Esophagus squamous epithelium (tissue), 5 donors: ENCODE results near the gene TRIP10. TPM values are rescaled to one million over a fixed set of nuclear protein-coding genes. Genes with fewer than 3 reads are reported as not detected.
A peak's percentile ranks its signal among the peaks of the same experiment; 100 is the strongest.
"Not testable (repeated sequence)": the region's sequence is repeated elsewhere in the genome, so short reads cannot be mapped to it uniquely, and the experiment has no call there.

ENCODE experiments used
- DNase-seq: peaks from one replicate; lab custom pipeline; 2025; lab: John Stamatoyannopoulos, UW
- H3K27ac ChIP-seq, 4 donors: fragments of 200-600 bp; sonication (generic); one replicate each; pipeline ENCODE4 v1.5.1; 2016 to 2019; ENCODE audit warnings: mild to moderate bottlenecking in 1 of 4
- H3K27me3 ChIP-seq, 4 donors: fragments of 200-600 bp; sonication (generic); 1 replicate in 3 of 4; 2 replicates in 1 of 4; pipeline versions ENCODE4 v1.5.1 to v1.6.0; 2017 to 2021; ENCODE audit warnings: antibody characterized with exemption in 1 of 4
- H3K36me3 ChIP-seq, 3 donors: fragments of 200-600 bp; sonication (generic); one replicate each; pipeline ENCODE4 v1.5.1; 2016 to 2019
- H3K4me1 ChIP-seq, 3 donors: fragments of 200-600 bp; sonication (generic); one replicate each; pipeline ENCODE4 v1.5.1; 2017 to 2019
- H3K4me3 ChIP-seq, 4 donors: fragments of 200-600 bp; sonication (generic); 1 replicate in 3 of 4; 2 replicates in 1 of 4; pipeline ENCODE4 v1.5.1; 2016 to 2019; ENCODE audit warnings: mild to moderate bottlenecking in 2 of 4, moderate library complexity in 1 of 4
- H3K9me3 ChIP-seq, 3 donors: fragments of 200-600 bp; sonication (generic); one replicate each; pipeline ENCODE4 v1.5.1; 2016 to 2019
- POLR2A ChIP-seq, 4 donors: fragments of 450-650 bp; IDR thresholded peaks; one replicate each; pipeline ENCODE4 v1.6.1; 2017; ENCODE audit warnings: antibody characterized with exemption in 4 of 4, mild to moderate bottlenecking in 4 of 4, moderate library complexity in 3 of 4
- WGBS, 2 donors: methylation state at CpG; one replicate each; pipeline ENCODE4 v1.1.5; 2018; 5-methylcytosine and 5-hydroxymethylcytosine counted together
- intact Hi-C: fragments of 100-400 bp; cut with DNase I; formaldehyde crosslinking; loops from one replicate; pipeline ENCODE4 v1.15.0; 2022
- total RNA-seq, 4 donors: library from RNA; depleted of rRNA; stranded (reverse); fragments of >200 nt; gene quantifications; one replicate each; pipeline ENCODE4 v1.1.0, GENCODE V29; 2016
- TF ChIP-seq, protein P1 (sequence below), 6 experiments: fragments of 450-650 bp in 4 of 6; fragments of 200-600 bp in 2 of 6; sonication (generic) in 2 of 6; IDR thresholded peaks; one replicate each; pipeline ENCODE4 v1.5.1; 2016 to 2019; ENCODE audit warnings: antibody characterized with exemption in 6 of 6, mild to moderate bottlenecking in 4 of 6, moderate library complexity in 4 of 6
- donor health status: DM: yes; HTN: yes; CAD: no.

The TRIP10 gene
- total RNA-seq, 4 donors from 2014 or later: 67.6 to 160 (median 117) TPM

DNA sequence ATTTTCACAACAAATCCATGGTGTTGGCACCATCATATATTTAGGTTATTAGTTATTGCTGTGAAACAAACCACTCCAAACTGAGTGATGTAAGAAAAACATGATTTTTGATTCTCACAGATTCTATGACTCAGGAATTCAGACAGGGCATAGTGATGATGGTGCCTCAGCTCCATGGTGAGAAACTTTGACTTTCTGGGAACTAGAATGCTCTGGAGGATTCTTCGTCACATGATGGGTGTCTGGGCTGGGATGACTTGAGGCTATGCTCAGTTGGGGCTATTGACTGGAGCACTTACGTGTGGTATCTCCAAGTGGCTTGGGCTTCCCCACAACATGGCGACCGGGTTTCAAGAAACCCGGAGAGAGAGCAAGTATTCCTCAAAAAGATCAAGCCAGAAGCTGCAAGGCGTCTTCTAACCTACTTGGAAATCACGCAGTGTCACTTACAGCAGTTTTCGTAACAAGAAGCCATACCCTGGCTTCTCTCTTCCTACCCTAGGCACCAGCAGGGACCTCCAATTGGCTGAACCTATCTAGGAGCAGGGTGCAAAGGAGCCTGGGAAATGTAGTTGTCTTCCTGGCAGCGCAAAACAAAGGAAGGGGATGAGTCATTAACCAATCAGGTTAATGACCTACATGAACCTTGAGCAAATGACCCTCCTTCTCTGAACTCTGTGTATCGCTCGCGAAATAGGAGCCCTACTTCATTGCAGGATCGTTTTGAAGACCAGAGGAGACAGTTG is 55.4 kb downstream of the TRIP10 start:
- no peak overlapping the region for H3K27ac ChIP-seq
- intact Hi-C loops: no loop called here
- peaks cover 0 to 7% (median 0%) of the 10 kb centered on the region in 3 donors for H3K9me3 ChIP-seq
- TF ChIP-seq POLR2A (IDR thresholded peaks at IDR 0.05): no peak
- TF ChIP-seq, protein P1, sequence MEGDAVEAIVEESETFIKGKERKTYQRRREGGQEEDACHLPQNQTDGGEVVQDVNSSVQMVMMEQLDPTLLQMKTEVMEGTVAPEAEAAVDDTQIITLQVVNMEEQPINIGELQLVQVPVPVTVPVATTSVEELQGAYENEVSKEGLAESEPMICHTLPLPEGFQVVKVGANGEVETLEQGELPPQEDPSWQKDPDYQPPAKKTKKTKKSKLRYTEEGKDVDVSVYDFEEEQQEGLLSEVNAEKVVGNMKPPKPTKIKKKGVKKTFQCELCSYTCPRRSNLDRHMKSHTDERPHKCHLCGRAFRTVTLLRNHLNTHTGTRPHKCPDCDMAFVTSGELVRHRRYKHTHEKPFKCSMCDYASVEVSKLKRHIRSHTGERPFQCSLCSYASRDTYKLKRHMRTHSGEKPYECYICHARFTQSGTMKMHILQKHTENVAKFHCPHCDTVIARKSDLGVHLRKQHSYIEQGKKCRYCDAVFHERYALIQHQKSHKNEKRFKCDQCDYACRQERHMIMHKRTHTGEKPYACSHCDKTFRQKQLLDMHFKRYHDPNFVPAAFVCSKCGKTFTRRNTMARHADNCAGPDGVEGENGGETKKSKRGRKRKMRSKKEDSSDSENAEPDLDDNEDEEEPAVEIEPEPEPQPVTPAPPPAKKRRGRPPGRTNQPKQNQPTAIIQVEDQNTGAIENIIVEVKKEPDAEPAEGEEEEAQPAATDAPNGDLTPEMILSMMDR (IDR thresholded peaks at IDR 0.05): no peak
- WGBS, 2 donors: 79 to 85% methylated on average over 13 of the region's 13 CpGs
- H3K27me3 ChIP-seq: peaks cover 0 to 29% (median 0%) of the 10 kb centered on the region in 4 donors
- H3K4me3 ChIP-seq: no peak overlapping the region
- no peak for DNase-seq
- H3K36me3 ChIP-seq: no peaks in the 10 kb centered on the region
- H3K4me1 ChIP-seq: peaks cover 0 to under 1% (median 0%) of the 10 kb centered on the region in 3 donors

- no peak overlapping the region for H3K27ac ChIP-seq
- H3K4me3 ChIP-seq: no peak overlapping the region
- peaks cover 0 to 7% (median 0%) of the 10 kb centered on the region in 3 donors for H3K9me3 ChIP-seq
- no peaks in the 10 kb centered on the region for H3K36me3 ChIP-seq
- DNase-seq: no peak
- no peak for TF ChIP-seq POLR2A (IDR thresholded peaks at IDR 0.05)
- TF ChIP-seq, protein P1 (IDR thresholded peaks at IDR 0.05): no peak
- 88 to 91% methylated on average over 3 to 4 of the region's 4 CpGs for WGBS, 2 donors
- intact Hi-C loops: no loop called here
- H3K27me3 ChIP-seq: peaks cover 0 to 20% (median 0%) of the 10 kb centered on the region in 4 donors
- H3K4me1 ChIP-seq: peaks cover 5 to 15% (median 5%) of the 10 kb centered on the region in 3 donors
Measured at GRCh38 chr19:6796278-6796677, 56.8 kb downstream of the TRIP10 start.

DNA sequence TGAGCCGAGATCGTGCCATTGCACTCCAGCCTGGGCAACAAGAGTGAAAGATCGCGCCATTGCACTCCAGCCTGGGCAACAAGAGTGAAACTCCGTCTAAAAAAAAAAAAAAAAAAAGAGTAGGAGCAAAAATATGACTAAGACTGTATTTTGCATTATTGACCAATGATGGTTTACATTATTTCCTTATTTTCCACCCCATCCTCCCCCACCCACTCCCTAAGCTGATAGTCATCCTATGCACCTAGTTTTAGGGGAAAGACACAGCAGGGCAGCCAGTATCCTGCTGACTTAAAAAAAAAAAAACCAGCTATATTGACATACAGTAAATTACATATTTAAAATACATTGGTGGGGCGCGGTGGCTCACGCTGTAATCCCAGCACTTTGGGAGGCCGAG is 58.2 kb downstream of the TRIP10 start:
- TF ChIP-seq, protein P1 (IDR thresholded peaks at IDR 0.05): no peak
- TF ChIP-seq POLR2A (IDR thresholded peaks at IDR 0.05): no peak
- WGBS, 2 donors: 67 to 81% methylated on average over 9 of the region's 9 CpGs
- H3K36me3 ChIP-seq: no peaks in the 10 kb centered on the region
- H3K4me3 ChIP-seq: no peak overlapping the region
- peaks cover 0 to 7% (median 0%) of the 10 kb centered on the region in 3 donors for H3K9me3 ChIP-seq
- H3K27ac ChIP-seq: no peak overlapping the region
- intact Hi-C loops: no loop called here
- peaks cover 0 to 14% (median 0%) of the 10 kb centered on the region in 4 donors for H3K27me3 ChIP-seq
- H3K4me1 ChIP-seq: peaks cover 9 to 27% (median 9%) of the 10 kb centered on the region in 3 donors
- DNase-seq: no peak

DNA sequence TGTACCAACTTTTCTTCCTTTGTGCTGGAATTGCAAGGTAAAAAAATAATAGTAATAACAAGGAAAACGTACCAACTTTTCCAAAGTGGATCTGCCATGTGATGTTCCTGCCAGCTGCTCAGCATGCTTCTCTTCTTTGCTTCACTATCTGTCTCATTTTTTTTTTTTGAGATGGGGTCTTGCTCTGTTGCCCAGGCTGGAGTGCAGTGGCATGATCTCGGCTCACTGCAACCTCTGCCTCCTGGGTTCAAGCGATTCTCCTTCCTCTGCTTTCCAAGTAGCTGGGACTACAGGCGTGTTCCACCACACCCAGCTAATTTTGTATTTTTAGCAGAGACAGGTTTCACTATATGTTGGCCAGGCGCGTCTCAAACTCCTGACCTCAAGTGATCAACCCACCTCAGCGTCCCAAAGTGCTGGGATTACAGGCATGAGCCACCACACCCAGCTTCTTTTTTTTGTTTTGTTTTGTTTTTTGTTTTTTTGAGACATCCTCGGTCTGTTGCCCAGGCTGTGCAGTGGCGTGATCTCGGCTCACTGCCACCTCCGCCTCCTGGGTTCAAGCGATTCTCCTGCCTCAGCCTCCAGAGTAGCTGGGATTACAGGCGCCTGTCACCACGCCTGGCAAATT is 60.8 kb downstream of the TRIP10 start:
- intact Hi-C loops, H3K36me3 ChIP-seq, H3K4me3 ChIP-seq, H3K9me3 ChIP-seq, DNase-seq: not testable (repeated sequence)
- Histone ChIP-seq H3K4me1 (peaks cover 9 to 40% (median 13%) of the 10 kb centered on the region in 3 donors), H3K27ac (peak overlapping the region; percentile 57 to 83 (median 70)), H3K27me3 (peaks cover 0 to 30% (median 0%) of the 10 kb centered on the region in 4 donors)
- 66 to 70% methylated on average over 14 of the region's 14 CpGs for WGBS, 2 donors

DNA sequence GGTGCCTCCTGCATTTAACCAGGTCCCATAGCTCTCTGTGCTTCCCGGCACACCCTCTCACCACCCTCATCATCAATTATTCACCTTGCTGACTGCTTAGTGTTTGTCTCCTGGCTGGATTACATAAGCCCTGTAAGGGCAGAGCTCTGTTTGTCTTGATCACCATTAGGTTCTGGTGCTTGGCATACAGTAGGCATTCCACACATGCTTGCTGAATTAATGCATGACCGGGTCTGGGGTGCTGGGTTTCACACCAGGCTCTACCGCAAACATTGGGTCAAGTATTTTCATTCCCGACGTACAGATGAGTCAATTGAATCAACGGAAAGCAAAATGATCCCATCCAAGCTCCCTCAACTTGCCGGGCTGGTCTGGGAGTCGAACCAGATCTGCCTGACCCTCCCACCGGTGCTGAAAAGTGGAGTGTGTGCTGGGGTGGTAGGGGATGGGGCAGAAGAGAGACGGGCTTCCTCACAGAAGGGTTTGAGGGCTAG is 61.6 kb downstream of the TRIP10 start:
- H3K27me3 ChIP-seq: peaks cover 0 to 27% (median 0%) of the 10 kb centered on the region in 4 donors
- intact Hi-C loops: no loop called here
- H3K4me1 ChIP-seq: peaks cover 9 to 40% (median 13%) of the 10 kb centered on the region in 3 donors
- DNase-seq: no peak
- peak overlapping the region; percentile 6 to 59 (median 32) for H3K4me3 ChIP-seq
- no peaks in the 10 kb centered on the region for H3K36me3 ChIP-seq
- TF ChIP-seq, protein P1 (IDR thresholded peaks at IDR 0.05): no peak
- no peak for TF ChIP-seq POLR2A (IDR thresholded peaks at IDR 0.05)
- peak overlapping the region; percentile 57 to 83 (median 70) for H3K27ac ChIP-seq
- 5 to 9% methylated on average over 9 to 10 of the region's 10 CpGs for WGBS, 2 donors
- H3K9me3 ChIP-seq: no peaks in the 10 kb centered on the region

Other genes starting within 250 kb of the TRIP10 start
- 1 to 10 TPM in 1 of 4 donors, not detected in 3; 7.8 TPM for gene TUBB4A, start 237.4 kb upstream of the TRIP10 start, total RNA-seq
- 10 to 100 TPM in 3 of 4 donors, 1 to 10 TPM in 1; 6.3 to 21.6 (median 17.8) TPM for gene TNFSF9, start 208.7 kb upstream of the TRIP10 start, total RNA-seq
- gene CD70, start 148.5 kb upstream of the TRIP10 start, total RNA-seq: 1 to 10 TPM in 1 of 4 donors, not detected in 3; 4.0 TPM
- gene TNFSF14, start 69.5 kb upstream of the TRIP10 start, total RNA-seq: 1 to 10 TPM in 2 of 4 donors, under 1 TPM in 2; 0.09 to 1.3 (median 0.86) TPM
- gene C3, start 19.0 kb upstream of the TRIP10 start, total RNA-seq: 100 to 1,000 TPM in 2 of 4 donors, 10 to 100 TPM in 2; 12.0 to 501 (median 189) TPM
- 10 to 100 TPM; 45.7 to 72.8 (median 52.0) TPM for gene GPR108, start 2.1 kb upstream of the TRIP10 start, total RNA-seq
- 10 to 100 TPM; 17.3 to 52.1 (median 40.6) TPM for gene SH2D3A, start 27.8 kb downstream of the TRIP10 start, total RNA-seq
- 1 to 10 TPM in 3 of 4 donors, under 1 TPM in 1; 0.83 to 7.6 (median 3.6) TPM for gene VAV1, start 33.0 kb downstream of the TRIP10 start, total RNA-seq
- gene ADGRE1, start 147.9 kb downstream of the TRIP10 start, total RNA-seq: under 1 TPM in 1 of 4 donors, not detected in 3; 0.38 TPM